GM23248 (cell line): ENCODE results near the gene TSHR. TPM values are rescaled to one million over a fixed set of nuclear protein-coding genes. Genes with fewer than 3 reads are reported as not detected.
A peak's percentile ranks its signal among the peaks of the same experiment; 100 is the strongest.
"Not testable (repeated sequence)": the region's sequence is repeated elsewhere in the genome, so short reads cannot be mapped to it uniquely, and the experiment has no call there.

Source experiments
- DNase-seq: peaks from one replicate; pipeline ENCODE4 v3.0.0-alpha.2; 2015
- H2AFZ ChIP-seq: fragments of 200-600 bp; sonication (generic); 2 replicates; pipeline ENCODE4 v1.6.1; 2016; ENCODE audit warnings: antibody characterized with exemption
- H3F3A ChIP-seq: fragments of 200-600 bp; sonication (generic); 2 replicates; pipeline ENCODE4 v1.6.1; 2016; ENCODE audit warnings: mild to moderate bottlenecking, antibody characterized with exemption, mixed run types; ENCODE audit not compliant: insufficient read depth
- H3K27ac ChIP-seq: fragments of 200-600 bp; sonication (generic); 2 replicates; pipeline ENCODE4 v1.5.1; 2016; ENCODE audit warnings: mild to moderate bottlenecking
- H3K27me3 ChIP-seq: fragments of 200-600 bp; sonication (generic); replicated peaks from 2 replicates; pipeline ENCODE4 v1.6.1; 2016; ENCODE audit warnings: mild to moderate bottlenecking; ENCODE audit not compliant: insufficient read depth
- H3K36me3 ChIP-seq: fragments of 200-600 bp; sonication (generic); 2 replicates; pipeline ENCODE4 v1.6.1; 2016; ENCODE audit warnings: low read depth, mild to moderate bottlenecking
- H3K4me1 ChIP-seq: fragments of 200-600 bp; sonication (generic); 2 replicates; pipeline ENCODE4 v1.6.1; 2016; ENCODE audit warnings: mild to moderate bottlenecking; ENCODE audit not compliant: insufficient read depth
- H3K4me2 ChIP-seq: fragments of 200-600 bp; sonication (generic); one replicate; pipeline ENCODE4 v1.6.1; 2016; ENCODE audit warnings: mild to moderate bottlenecking; ENCODE audit not compliant: unreplicated experiment
- H3K4me3 ChIP-seq: fragments of 200-600 bp; sonication (generic); 2 replicates; pipeline ENCODE4 v1.5.1; 2016; ENCODE audit warnings: mild to moderate bottlenecking
- H3K79me2 ChIP-seq: fragments of 200-600 bp; sonication (generic); 2 replicates; pipeline ENCODE4 v1.6.1; 2016; ENCODE audit warnings: mild to moderate bottlenecking; ENCODE audit not compliant: insufficient read depth
- H3K9ac ChIP-seq: fragments of 200-600 bp; sonication (generic); 2 replicates; pipeline ENCODE4 v1.6.1; 2016; ENCODE audit warnings: mild to moderate bottlenecking
- H3K9me2 ChIP-seq: fragments of 200-600 bp; sonication (generic); 2 replicates; pipeline ENCODE4 v1.6.1; 2016; ENCODE audit warnings: mixed run types, mild to moderate bottlenecking, moderate library complexity; ENCODE audit not compliant: insufficient read depth
- H3K9me3 ChIP-seq: fragments of 200-600 bp; sonication (generic); one replicate; pipeline ENCODE4 v1.6.1; 2017; ENCODE audit warnings: low read depth
- H4K20me1 ChIP-seq: fragments of 200-600 bp; sonication (generic); 2 replicates; pipeline ENCODE4 v1.6.0; 2016; ENCODE audit not compliant: insufficient read depth
- EZH2 ChIP-seq: fragments of 200-600 bp; sonication (generic); IDR thresholded peaks from 2 replicates; pipeline ENCODE4 v1.6.1; 2018; ENCODE audit warnings: antibody characterized with exemption, mild to moderate bottlenecking; ENCODE audit not compliant: insufficient read depth, poor library complexity, severe bottlenecking
- EZH2phosphoT487 ChIP-seq: fragments of 200-600 bp; sonication (generic); IDR thresholded peaks from 2 replicates; pipeline ENCODE4 v1.6.1; 2018; ENCODE audit warnings: antibody characterized with exemption, moderate library complexity, mild to moderate bottlenecking, low read depth; ENCODE audit not compliant: insufficient read depth
- WGBS, 2 experiments: methylation state at CpG; one replicate each; pipeline ENCODE4 v1.1.6; 2015 to 2017; ENCODE audit warnings: low lambda C conversion rate in 2 of 2, low coverage in 1 of 2; ENCODE audit errors: missing lambda C conversion rate in 2 of 2; 5-methylcytosine and 5-hydroxymethylcytosine counted together
- in situ Hi-C: fragments of 300-500 bp; cut with MboI; formaldehyde crosslinking; loops from 2 replicates; pipeline ENCODE4 v1.15.0; 2020
- polyA plus RNA-seq: library from polyadenylated mRNA; unstranded; fragments of >200 nt; fragmentation: Nextera tagmentation; extraction: Ambion mirVana; gene quantifications from 2 replicates; pipeline ENCODE4 v1.2.1, GENCODE V29; 2016
- total RNA-seq: library from RNA; depleted of rRNA; stranded (reverse); fragments of >200 nt; shearing (Covaris generic); gene quantifications from 2 replicates; pipeline ENCODE4 v1.2.3, GENCODE V29; 2014

The TSHR gene
- total and polyA plus RNA-seq, 2 experiments from 2014 or later, result not detected

GRCh38 chr14:80951491-80951890 lies 3.9 kb upstream of the TSHR start:
- Histone ChIP-seq H3F3A (peaks cover 4% of the 10 kb centered on the region), H3K9me2 (no peaks in the 10 kb centered on the region), H3K27ac (no peak overlapping the region), H2AFZ (no peak overlapping the region), H3K4me3 (no peak overlapping the region), H3K4me1 (peaks cover 4% of the 10 kb centered on the region; the same call in 1 of the 2 replicates), H3K9ac (no peak overlapping the region), H3K79me2 (no peaks in the 10 kb centered on the region), H3K27me3 (0 out of 2 replicates have a peak, but pooled peaks cover 5% of the 10 kb centered on the region), H4K20me1 (no peaks in the 10 kb centered on the region), H3K9me3 (no peaks in the 10 kb centered on the region), H3K4me2 (no peak overlapping the region), H3K36me3 (no peaks in the 10 kb centered on the region)
- in situ Hi-C loops, result no loop called here
- TF ChIP-seq EZH2 (no peak), EZH2phosphoT487 (no peak)
- 87 to 93% methylated on average over 4 of the region's 4 CpGs for WGBS, 2 experiments
- no peak for DNase-seq

DNA sequence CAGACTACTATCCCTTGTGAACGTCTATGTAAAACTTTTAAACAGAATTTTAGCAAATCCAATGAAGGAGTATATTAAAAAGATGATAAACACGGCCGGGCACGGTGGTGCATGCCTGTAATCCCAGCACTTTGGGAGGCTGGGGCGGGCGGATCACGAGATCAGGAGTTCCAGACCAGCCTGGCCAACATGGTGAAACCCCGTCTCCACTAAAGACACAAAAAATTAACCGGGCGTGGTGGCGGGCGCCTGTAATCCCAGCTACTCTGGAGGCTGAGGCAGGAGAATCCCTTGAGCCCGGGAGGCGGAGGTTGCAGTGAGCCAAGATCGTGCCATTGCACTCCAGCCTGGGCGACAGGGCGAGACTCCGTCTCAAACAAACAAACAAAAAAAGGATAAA lies 2.2 kb upstream of the TSHR start:
- H3K79me2 ChIP-seq, H2AFZ ChIP-seq, H3F3A ChIP-seq, DNase-seq, H3K4me2 ChIP-seq, H3K9ac ChIP-seq, H3K27ac ChIP-seq, H3K9me3 ChIP-seq, H3K9me2 ChIP-seq, H3K36me3 ChIP-seq, in situ Hi-C loops, H3K4me3 ChIP-seq, H3K4me1 ChIP-seq, H4K20me1 ChIP-seq: not testable (repeated sequence)
- H3K27me3 ChIP-seq, result peaks cover 18% of the 10 kb centered on the region; the same call in 1 of the 2 replicates
- WGBS, 2 experiments, result 83 to 84% methylated on average over 18 of the region's 18 CpGs

DNA sequence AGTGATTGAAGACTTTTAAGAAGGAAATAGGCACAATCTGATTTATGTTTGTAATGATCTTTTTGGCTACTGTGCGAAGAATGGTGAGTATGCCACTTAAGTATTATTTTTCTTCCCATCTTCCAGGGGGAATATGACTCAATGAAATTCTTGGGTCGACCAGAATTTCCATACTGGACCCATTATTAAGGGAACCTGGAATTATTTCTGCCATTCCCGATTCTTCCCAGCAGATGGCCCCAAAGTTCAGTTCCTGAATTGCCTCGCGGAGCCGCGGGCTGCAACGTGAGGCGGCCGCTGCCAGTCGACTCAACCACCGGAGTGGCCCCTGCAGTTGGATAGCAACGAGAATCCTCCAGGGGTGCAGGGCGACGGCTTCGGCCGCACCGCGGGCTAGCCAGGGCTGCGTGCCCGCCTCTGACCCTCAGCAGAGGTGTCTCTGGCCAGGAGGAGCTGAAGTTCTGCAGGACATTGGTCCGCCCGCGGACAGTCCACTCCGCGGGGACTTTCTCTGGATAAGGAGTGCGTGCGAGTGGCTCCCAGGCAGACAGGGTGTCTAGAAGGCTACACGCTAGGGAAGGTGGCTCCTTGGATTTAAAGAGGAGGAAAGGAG lies 628 bp upstream of the TSHR start:
- H3K36me3 ChIP-seq, result no peaks in the 10 kb centered on the region
- H3K9me3 ChIP-seq, result no peaks in the 10 kb centered on the region
- H3K9me2 ChIP-seq, result no peaks in the 10 kb centered on the region
- H3K79me2 ChIP-seq, result no peaks in the 10 kb centered on the region
- peaks cover 4% of the 10 kb centered on the region; the same call in 1 of the 2 replicates for H3K4me1 ChIP-seq
- TF ChIP-seq EZH2phosphoT487 (no peak), EZH2 (no peak)
- peak overlapping the region; percentile 93 for H2AFZ ChIP-seq
- H3K27ac ChIP-seq, result no peak overlapping the region
- in situ Hi-C loops, result no loop called here
- peak overlapping the region; percentile 98 for H3K4me2 ChIP-seq
- peak; percentile 92 for DNase-seq
- peak overlapping the region; percentile 81 for H3K4me3 ChIP-seq
- no peaks in the 10 kb centered on the region for H4K20me1 ChIP-seq
- 1% methylated on average over 27 to 29 of the region's 29 CpGs for WGBS, 2 experiments
- peak overlapping the region; percentile 50 for H3K9ac ChIP-seq
- H3F3A ChIP-seq, result peaks cover 4% of the 10 kb centered on the region; the same call in 1 of the 2 replicates
- peaks cover 18% of the 10 kb centered on the region; the same call in 1 of the 2 replicates for H3K27me3 ChIP-seq

DNA sequence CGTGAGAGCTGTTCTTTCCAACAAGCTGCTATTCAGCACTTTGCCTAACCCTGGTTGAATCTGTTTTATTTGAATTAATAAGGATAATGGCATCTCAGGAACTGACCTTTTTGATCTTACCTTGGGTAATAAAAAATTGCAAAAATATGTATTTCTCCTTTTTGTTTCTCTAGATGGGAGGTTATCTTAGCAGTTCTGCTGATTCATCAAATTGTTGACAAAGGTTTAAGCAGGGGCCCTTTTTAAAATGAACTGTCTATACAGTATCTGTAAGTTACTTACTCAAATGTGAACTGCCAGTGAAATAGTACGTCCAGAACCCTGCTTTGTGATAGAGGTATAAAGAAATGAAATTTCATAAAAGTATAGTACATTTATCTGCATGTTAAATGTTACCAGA lies 681 bp downstream of the TSHR start:
- Histone ChIP-seq H3K79me2 (no peaks in the 10 kb centered on the region), H3K4me3 (no peak overlapping the region), H3K27ac (no peak overlapping the region), H3K9me2 (no peaks in the 10 kb centered on the region), H2AFZ (no peak overlapping the region), H3K36me3 (no peaks in the 10 kb centered on the region), H3K4me1 (peaks cover 4% of the 10 kb centered on the region; the same call in 1 of the 2 replicates), H3F3A (peaks cover 4% of the 10 kb centered on the region; the same call in 1 of the 2 replicates), H3K27me3 (peaks cover 18% of the 10 kb centered on the region; the same call in 1 of the 2 replicates), H4K20me1 (no peaks in the 10 kb centered on the region), H3K9ac (no peak overlapping the region), H3K9me3 (no peaks in the 10 kb centered on the region), H3K4me2 (no peak overlapping the region)
- in situ Hi-C loops, result no loop called here
- DNase-seq, result no peak
- 89 to 93% methylated on average over 2 of the region's 2 CpGs for WGBS, 2 experiments
- no peak for TF ChIP-seq EZH2phosphoT487
- TF ChIP-seq EZH2, result no peak
